Epithelial cell of esophagus (primary cell): ENCODE measurements around the gene AGPAT1.

Experiments used
- DNase-seq: peaks from one replicate; pipeline ENCODE4 v3.0.0; 2010; ENCODE audit warnings: low read depth
- H3K4me3 ChIP-seq: 2 replicates; pipeline ENCODE4 v1.5.1; 2011; ENCODE audit warnings: mild to moderate bottlenecking, low read length, control low read depth
- CTCF ChIP-seq: IDR thresholded peaks from 2 replicates; pipeline ENCODE4 v1.5.1; 2011; ENCODE audit warnings: low read depth, mild to moderate bottlenecking, low read length, control low read depth, inconsistent platforms; ENCODE audit not compliant: insufficient read depth; ENCODE audit errors: missing control alignments

Gene AGPAT1

GRCh38 chr6:32163559-32164258 lies 12.2 kb downstream of the AGPAT1 start:
- TF ChIP-seq CTCF: no peak
- H3K4me3 ChIP-seq: no peak overlapping the region
- no peak for DNase-seq

GRCh38 chr6:32158052-32158451 lies 17.8 kb downstream of the AGPAT1 start:
- H3K4me3 ChIP-seq: no peak overlapping the region
- DNase-seq: no peak
- TF ChIP-seq CTCF: no peak

- no peak overlapping the region for H3K4me3 ChIP-seq
- no peak for TF ChIP-seq CTCF
- DNase-seq: no peak
These were observed 19.0 kb downstream of the AGPAT1 start for GRCh38 chr6:32156891-32157290.

- peak; percentile 71 for TF ChIP-seq CTCF
- DNase-seq: peak; percentile 79
- H3K4me3 ChIP-seq: peak overlapping the region; percentile 94
These were observed 21.2 kb downstream of the AGPAT1 start for GRCh38 chr6:32154514-32155161.

GRCh38 chr6:32153564-32154513 lies 22.0 kb downstream of the AGPAT1 start, which contains the start of gene PPT2:
TSS of gene PPT2 (plus strand) at chr6:32154141. CDS start at chr6:32154595, 454 bp downstream.
- peak; percentile 88 for DNase-seq
- peak within 1 kb of the TSS; percentile 94 for H3K4me3 ChIP-seq
- peak; percentile 26 for TF ChIP-seq CTCF

- peak; percentile 38 for DNase-seq
- H3K4me3 ChIP-seq: peak overlapping the region; percentile 94
- TF ChIP-seq CTCF: no peak
These were observed 22.9 kb downstream of the AGPAT1 start for GRCh38 chr6:32152769-32153563.
